SK-N-SH (cell line): ENCODE data around the gene ATG7.

Experiments
- EP300 ChIP-seq, 2 experiments: IDR thresholded peaks; 2 replicates each; pipeline versions ENCODE4 v1.4.0 to v1.6.1; 2012; ENCODE audit warnings: borderline replicate concordance in 1 of 2, low read depth in 1 of 2, low read length in 1 of 2
- EZH2phosphoT487 ChIP-seq: fragments of 200-600 bp; sonication (generic); IDR thresholded peaks from 2 replicates; pipeline ENCODE4 v1.6.1; 2017; ENCODE audit warnings: low read depth, mixed run types, mild to moderate bottlenecking, antibody characterized with exemption, moderate library complexity, borderline replicate concordance
- GABPA ChIP-seq: IDR thresholded peaks from 2 replicates; pipeline ENCODE4 v1.4.0; 2012; ENCODE audit warnings: low read depth, mild to moderate bottlenecking
- POLR2AphosphoS5 ChIP-seq: IDR thresholded peaks from 2 replicates; pipeline ENCODE4 v1.6.1; 2012; ENCODE audit warnings: low read depth, low read length
- REST ChIP-seq: IDR thresholded peaks from 2 replicates; pipeline ENCODE4 v1.6.1; 2012; ENCODE audit warnings: mild to moderate bottlenecking, low read depth, low read length, moderate library complexity
- TAF1 ChIP-seq: IDR thresholded peaks from 2 replicates; pipeline ENCODE4 v1.6.1; 2012; ENCODE audit warnings: low read depth, mild to moderate bottlenecking, low read length, moderate library complexity, borderline replicate concordance
- YY1 ChIP-seq: IDR thresholded peaks from 2 replicates; pipeline ENCODE4 v1.4.0; 2012; ENCODE audit warnings: low read depth, mild to moderate bottlenecking
- ZBTB33 ChIP-seq: IDR thresholded peaks from 2 replicates; pipeline ENCODE4 v1.4.0; 2012; ENCODE audit warnings: low read depth, borderline replicate concordance
- TF ChIP-seq, protein P1 (sequence below): fragments of 200-600 bp; sonication (generic); IDR thresholded peaks from 2 replicates; pipeline ENCODE4 v1.6.1; 2017; ENCODE audit warnings: antibody characterized with exemption, mild to moderate bottlenecking, moderate library complexity
- TF ChIP-seq, protein P2 (sequence below): IDR thresholded peaks from 2 replicates; pipeline ENCODE4 v1.4.0; 2012; ENCODE audit warnings: low read depth

DNA sequence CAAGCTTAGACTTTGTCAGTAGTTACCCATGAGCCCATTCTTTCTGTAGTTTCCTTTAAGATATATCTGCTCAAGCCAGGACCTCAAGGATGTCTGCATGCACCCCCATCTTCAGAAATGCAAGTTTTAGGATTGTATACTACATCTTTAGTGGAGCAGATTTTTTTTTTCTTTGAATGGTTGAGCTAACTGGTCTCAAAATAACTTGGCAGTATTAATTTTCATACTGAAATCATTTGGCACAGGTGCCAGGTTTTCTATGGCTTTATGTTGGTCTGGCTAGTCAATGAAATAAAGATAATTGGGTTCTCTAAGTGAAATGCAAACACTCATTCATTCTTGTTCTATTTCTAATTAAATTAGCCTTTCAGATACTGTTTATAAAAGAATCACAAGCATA, 108.9 kb downstream of the ATG7 start:
- no peak for TF ChIP-seq REST
- TF ChIP-seq YY1 = no peak
- TF ChIP-seq, protein P1, sequence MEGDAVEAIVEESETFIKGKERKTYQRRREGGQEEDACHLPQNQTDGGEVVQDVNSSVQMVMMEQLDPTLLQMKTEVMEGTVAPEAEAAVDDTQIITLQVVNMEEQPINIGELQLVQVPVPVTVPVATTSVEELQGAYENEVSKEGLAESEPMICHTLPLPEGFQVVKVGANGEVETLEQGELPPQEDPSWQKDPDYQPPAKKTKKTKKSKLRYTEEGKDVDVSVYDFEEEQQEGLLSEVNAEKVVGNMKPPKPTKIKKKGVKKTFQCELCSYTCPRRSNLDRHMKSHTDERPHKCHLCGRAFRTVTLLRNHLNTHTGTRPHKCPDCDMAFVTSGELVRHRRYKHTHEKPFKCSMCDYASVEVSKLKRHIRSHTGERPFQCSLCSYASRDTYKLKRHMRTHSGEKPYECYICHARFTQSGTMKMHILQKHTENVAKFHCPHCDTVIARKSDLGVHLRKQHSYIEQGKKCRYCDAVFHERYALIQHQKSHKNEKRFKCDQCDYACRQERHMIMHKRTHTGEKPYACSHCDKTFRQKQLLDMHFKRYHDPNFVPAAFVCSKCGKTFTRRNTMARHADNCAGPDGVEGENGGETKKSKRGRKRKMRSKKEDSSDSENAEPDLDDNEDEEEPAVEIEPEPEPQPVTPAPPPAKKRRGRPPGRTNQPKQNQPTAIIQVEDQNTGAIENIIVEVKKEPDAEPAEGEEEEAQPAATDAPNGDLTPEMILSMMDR = no peak
- TF ChIP-seq, protein P2, sequence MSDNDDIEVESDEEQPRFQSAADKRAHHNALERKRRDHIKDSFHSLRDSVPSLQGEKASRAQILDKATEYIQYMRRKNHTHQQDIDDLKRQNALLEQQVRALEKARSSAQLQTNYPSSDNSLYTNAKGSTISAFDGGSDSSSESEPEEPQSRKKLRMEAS = no peak
- no peak for TF ChIP-seq ZBTB33
- TF ChIP-seq GABPA = no peak
- TF ChIP-seq POLR2AphosphoS5 = no peak
- no peak for TF ChIP-seq TAF1
- TF ChIP-seq EP300 (IDR thresholded peaks at IDR 0.05; ENCODE audit: borderline replicate concordance in 1 of 2, low read depth in 1 of 2, low read length in 1 of 2) = no peak
- TF ChIP-seq EZH2phosphoT487 = no peak
